Gastrocnemius medialis (tissue), 4 donors: ENCODE data around the gene KCNH4. TPM values are rescaled to one million over a fixed set of nuclear protein-coding genes. Genes with fewer than 3 reads are reported as not detected.

Experiments
- ATAC-seq, 2 donors: fragments of 150-250 bp; one replicate each; pipeline ENCODE4 v1.9.1; 2016
- DNase-seq, 2 donors: peaks; one replicate each; pipeline ENCODE4 v3.0.0-alpha.2; 2019
- H3K27ac ChIP-seq, 4 donors: fragments of 200-600 bp; sonication (generic); 1 replicate in 1 of 4; 2 replicates in 3 of 4; pipeline ENCODE4 v1.5.1; 2016 to 2018; ENCODE audit warnings: mild to moderate bottlenecking in 2 of 4, moderate library complexity in 1 of 4
- H3K27me3 ChIP-seq, 3 donors: fragments of 200-600 bp; sonication (generic) in 2 of 3; 1 replicate in 1 of 3; 2 replicates in 2 of 3; pipeline versions ENCODE4 v1.5.1 to v1.6.0; 2016 to 2019; ENCODE audit warnings: mild to moderate bottlenecking in 1 of 3, moderate library complexity in 1 of 3
- H3K36me3 ChIP-seq, 2 donors: fragments of 200-600 bp; sonication (generic) in 1 of 2; one replicate each; pipeline ENCODE4 v1.5.1; 2017 to 2018
- H3K4me1 ChIP-seq, 2 donors: fragments of 200-600 bp; sonication (generic) in 1 of 2; one replicate each; pipeline ENCODE4 v1.5.1; 2016 to 2017; ENCODE audit warnings: mild to moderate bottlenecking in 2 of 2
- H3K4me3 ChIP-seq, 4 donors: fragments of 200-600 bp; sonication (generic) in 3 of 4; 1 replicate in 1 of 4; 2 replicates in 3 of 4; pipeline ENCODE4 v1.5.1; 2016 to 2019; ENCODE audit warnings: mild to moderate bottlenecking in 2 of 4
- H3K9me3 ChIP-seq, 3 donors: fragments of 200-600 bp; sonication (generic) in 2 of 3; 1 replicate in 1 of 3; 2 replicates in 2 of 3; pipeline ENCODE4 v1.5.1; 2016 to 2019
- POLR2A ChIP-seq, 2 donors: fragments of 450-650 bp; IDR thresholded peaks; one replicate each; pipeline ENCODE4 v1.6.1; 2017; ENCODE audit warnings: antibody characterized with exemption in 2 of 2, mild to moderate bottlenecking in 2 of 2, moderate library complexity in 2 of 2
- in situ Hi-C, 4 donors: fragments of 200-750 bp; cut with MboI; loops; one replicate each; pipeline versions ENCODE4 v1.15.0 to v1.8.0; 2017; ENCODE audit warnings: low sequenced_read_pairs in 4 of 4
- intact Hi-C: fragments of 100-400 bp; cut with DNase I; formaldehyde crosslinking; loops from one replicate; pipeline ENCODE4 v1.15.1; 2023; ENCODE audit warnings: low total_unique reads
- total RNA-seq, 4 donors: library from RNA; depleted of rRNA; stranded (reverse); fragments of >200 nt; gene quantifications; one replicate each; pipeline versions ENCODE4 v1.1.0 to v1.2.3, GENCODE V29; 2016
- TF ChIP-seq, protein P1 (sequence below), 5 experiments: fragments of 450-650 bp in 3 of 5; fragments of 200-600 bp in 2 of 5; sonication (generic) in 2 of 5; IDR thresholded peaks in 4 of 5; conservative IDR thresholded peaks in 1 of 5; 1 replicate in 4 of 5; 2 replicates in 1 of 5; pipeline ENCODE4 v1.5.1; 2016 to 2019; ENCODE audit warnings: antibody characterized with exemption in 5 of 5, mild to moderate bottlenecking in 3 of 5, moderate library complexity in 3 of 5

KCNH4 gene
- total RNA-seq, 4 donors from 2014 or later, result not detected

DNA sequence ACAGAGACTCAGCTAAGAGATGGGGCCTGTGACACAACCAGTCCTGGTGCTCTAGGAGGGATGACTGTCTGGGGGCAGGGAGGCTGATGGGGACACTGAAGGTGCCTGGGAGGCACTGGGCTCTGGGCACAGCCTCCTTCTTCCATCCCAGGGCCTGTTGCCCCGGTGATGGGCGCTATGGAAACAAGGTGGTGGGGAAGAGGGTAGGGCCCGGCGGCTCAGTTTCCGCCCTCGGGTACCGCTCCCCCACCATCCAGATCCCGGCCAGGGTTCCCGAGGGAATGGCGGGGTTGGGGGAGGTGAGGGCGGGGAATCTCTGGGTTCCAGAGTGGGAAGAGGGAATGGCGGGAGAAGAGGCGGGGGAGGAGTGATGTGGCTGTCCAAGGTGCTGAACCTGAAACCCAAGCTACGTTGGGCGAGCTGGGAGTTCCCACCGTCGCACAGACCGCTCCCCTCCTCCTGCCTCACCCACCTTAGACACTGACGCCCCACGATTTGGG, 981 bp downstream of the KCNH4 start:
- H3K36me3 ChIP-seq, result no peaks in the 10 kb centered on the region
- peaks cover 15 to 16% of the 10 kb centered on the region in 2 donors for H3K4me1 ChIP-seq
- intact Hi-C loops, result loop anchor here (5.0 kb wide), 1 partner anchor 58 kb away; the partner anchor contains the start of genes HSPB9 and KAT2A
- DNase-seq, result no peak
- H3K27ac ChIP-seq, result no peak overlapping the region
- no peak overlapping the region for H3K4me3 ChIP-seq
- no peaks in the 10 kb centered on the region for H3K9me3 ChIP-seq
- no peak for ATAC-seq
- in situ Hi-C loops, result no loop called here
- peaks cover 21 to 30% (median 23%) of the 10 kb centered on the region in 3 donors for H3K27me3 ChIP-seq
- TF ChIP-seq, protein P1, sequence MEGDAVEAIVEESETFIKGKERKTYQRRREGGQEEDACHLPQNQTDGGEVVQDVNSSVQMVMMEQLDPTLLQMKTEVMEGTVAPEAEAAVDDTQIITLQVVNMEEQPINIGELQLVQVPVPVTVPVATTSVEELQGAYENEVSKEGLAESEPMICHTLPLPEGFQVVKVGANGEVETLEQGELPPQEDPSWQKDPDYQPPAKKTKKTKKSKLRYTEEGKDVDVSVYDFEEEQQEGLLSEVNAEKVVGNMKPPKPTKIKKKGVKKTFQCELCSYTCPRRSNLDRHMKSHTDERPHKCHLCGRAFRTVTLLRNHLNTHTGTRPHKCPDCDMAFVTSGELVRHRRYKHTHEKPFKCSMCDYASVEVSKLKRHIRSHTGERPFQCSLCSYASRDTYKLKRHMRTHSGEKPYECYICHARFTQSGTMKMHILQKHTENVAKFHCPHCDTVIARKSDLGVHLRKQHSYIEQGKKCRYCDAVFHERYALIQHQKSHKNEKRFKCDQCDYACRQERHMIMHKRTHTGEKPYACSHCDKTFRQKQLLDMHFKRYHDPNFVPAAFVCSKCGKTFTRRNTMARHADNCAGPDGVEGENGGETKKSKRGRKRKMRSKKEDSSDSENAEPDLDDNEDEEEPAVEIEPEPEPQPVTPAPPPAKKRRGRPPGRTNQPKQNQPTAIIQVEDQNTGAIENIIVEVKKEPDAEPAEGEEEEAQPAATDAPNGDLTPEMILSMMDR (IDR thresholded peaks at IDR 0.05 in 4 of 5, conservative IDR thresholded peaks at IDR 0.05 in 1 of 5), result no peak
- TF ChIP-seq POLR2A (IDR thresholded peaks at IDR 0.05), result no peak

DNA sequence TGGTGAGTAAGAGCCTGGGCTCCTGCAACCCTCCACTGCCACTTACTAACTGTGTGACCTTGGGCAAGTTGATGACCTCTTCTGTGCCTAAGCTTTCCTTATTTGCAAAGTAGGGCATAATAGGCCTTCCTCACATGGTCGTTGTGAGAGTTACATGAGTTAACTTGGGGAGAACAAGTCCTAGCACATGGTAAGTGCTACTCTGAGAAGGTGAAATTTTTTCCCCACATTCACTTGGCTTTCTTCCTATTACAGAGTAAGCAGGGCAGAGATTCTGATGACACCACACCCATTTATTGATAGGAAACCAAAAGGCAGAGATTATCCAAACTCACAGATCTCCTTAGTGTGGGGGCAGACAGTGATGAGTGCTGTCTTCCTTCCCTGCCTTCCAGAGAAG, 1.6 kb downstream of the KCNH4 start:
- DNase-seq (no peak), ATAC-seq (no peak)
- Histone ChIP-seq H3K4me1 (peaks cover 12 to 13% of the 10 kb centered on the region in 2 donors), H3K27me3 (peaks cover 21 to 30% (median 23%) of the 10 kb centered on the region in 3 donors), H3K9me3 (no peaks in the 10 kb centered on the region), H3K27ac (no peak overlapping the region), H3K4me3 (no peak overlapping the region), H3K36me3 (no peaks in the 10 kb centered on the region)
- in situ Hi-C loops, result no loop called here
- intact Hi-C loops, result no loop called here
- TF ChIP-seq POLR2A (IDR thresholded peaks at IDR 0.05), result no peak
- TF ChIP-seq, protein P1 (IDR thresholded peaks at IDR 0.05 in 4 of 5, conservative IDR thresholded peaks at IDR 0.05 in 1 of 5), result no peak

DNA sequence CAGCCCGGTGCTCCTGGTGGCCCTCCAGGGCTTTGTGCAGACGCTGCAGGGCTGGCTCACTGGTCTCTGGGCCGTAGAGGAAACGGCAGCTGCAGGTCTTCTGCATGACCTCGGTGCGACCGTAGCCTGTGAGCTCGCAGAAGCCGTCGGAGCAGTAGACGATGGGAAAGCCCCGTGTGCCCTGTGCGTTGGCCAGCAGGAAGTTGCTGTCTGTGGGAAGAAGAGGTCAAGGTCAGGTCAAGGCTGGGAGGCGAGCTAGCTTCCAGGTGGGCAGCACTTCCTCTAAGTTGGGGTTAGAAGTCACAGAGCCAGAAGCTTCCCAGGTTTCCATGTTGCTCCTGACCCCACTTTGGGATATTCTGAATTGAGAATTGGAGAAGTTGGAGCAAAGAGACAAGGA, 2.1 kb downstream of the KCNH4 start:
- intact Hi-C loops (no loop called here), in situ Hi-C loops (no loop called here)
- H3K27me3 ChIP-seq, result peaks cover 21 to 30% (median 23%) of the 10 kb centered on the region in 3 donors
- no peaks in the 10 kb centered on the region for H3K9me3 ChIP-seq
- H3K36me3 ChIP-seq, result no peaks in the 10 kb centered on the region
- H3K4me3 ChIP-seq, result no peak overlapping the region
- ATAC-seq (no peak), DNase-seq (no peak)
- no peak overlapping the region for H3K27ac ChIP-seq
- no peak for TF ChIP-seq POLR2A (IDR thresholded peaks at IDR 0.05)
- TF ChIP-seq, protein P1 (IDR thresholded peaks at IDR 0.05 in 4 of 5, conservative IDR thresholded peaks at IDR 0.05 in 1 of 5), result no peak
- H3K4me1 ChIP-seq, result peaks cover 11 to 12% of the 10 kb centered on the region in 2 donors

DNA sequence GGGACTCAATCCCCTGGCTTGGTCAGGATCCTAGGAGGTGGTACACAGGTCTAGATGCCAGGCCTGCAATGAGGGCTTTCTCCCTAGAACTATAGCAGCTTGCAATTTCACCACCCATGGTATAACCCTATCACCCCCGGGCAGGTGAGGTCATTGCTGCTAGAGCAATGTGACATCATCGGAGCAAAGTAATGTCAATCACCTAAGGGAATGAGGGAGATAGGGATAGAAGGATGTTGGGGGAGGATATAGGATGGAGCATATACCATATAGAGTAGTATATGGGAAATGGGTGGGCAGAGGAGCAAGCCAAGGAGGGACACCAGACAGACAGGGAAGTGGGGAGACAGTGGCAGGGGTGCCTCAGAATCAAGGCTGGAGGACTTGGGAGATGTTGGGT, 3.3 kb downstream of the KCNH4 start:
- DNase-seq (no peak), ATAC-seq (no peak)
- Histone ChIP-seq H3K9me3 (no peaks in the 10 kb centered on the region), H3K27me3 (peaks cover 21 to 30% (median 23%) of the 10 kb centered on the region in 3 donors), H3K27ac (no peak overlapping the region), H3K4me1 (peaks cover 8 to 11% of the 10 kb centered on the region in 2 donors), H3K36me3 (no peaks in the 10 kb centered on the region), H3K4me3 (no peak overlapping the region)
- TF ChIP-seq, protein P1 (IDR thresholded peaks at IDR 0.05 in 4 of 5, conservative IDR thresholded peaks at IDR 0.05 in 1 of 5), result no peak
- no peak for TF ChIP-seq POLR2A (IDR thresholded peaks at IDR 0.05)
- intact Hi-C loops (no loop called here), in situ Hi-C loops (no loop called here)
